ENCODE data around the gene SPATA31D3.

DNA sequence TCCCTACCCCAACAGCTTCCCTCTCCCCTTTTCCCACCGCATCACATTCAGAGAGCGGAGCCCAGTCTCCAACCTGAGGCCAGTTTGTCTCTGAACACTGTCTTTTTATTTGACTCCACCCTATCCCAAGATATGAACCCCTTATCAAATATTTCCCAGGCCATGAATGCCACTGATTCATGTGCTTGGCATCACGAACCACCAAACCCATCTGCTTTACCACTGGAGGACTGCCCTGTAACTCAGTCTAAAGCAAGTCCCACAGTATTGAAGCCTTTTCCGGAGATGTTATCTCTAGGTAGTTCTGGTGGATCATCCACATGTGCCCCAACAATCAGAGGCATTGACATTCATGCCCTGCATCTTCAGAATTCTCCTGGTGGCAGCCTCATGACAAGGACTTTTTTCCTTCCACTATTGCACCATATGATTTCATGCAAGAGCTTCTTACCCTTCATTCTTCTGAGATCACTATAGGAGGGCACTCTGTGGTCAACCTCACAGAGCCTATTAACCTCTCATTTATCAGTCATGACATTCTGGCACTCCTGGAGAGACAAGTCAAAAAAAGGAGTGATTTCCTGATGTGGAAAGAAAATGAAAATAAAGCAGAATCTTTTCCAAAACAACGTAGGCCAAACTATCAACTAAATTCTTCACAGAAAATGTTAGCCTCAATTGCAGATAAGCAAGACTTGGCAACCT lies 27.3 kb upstream of the SPATA31D3 start:
- no peak for TF ChIP-seq GATA3 (IDR thresholded peaks at IDR 0.05; ENCODE audit: low read depth, low read length)
- TF ChIP-seq GATA2 (IDR thresholded peaks at IDR 0.05; ENCODE audit: low read depth, low read length), result no peak
